ENCODE data around the gene FASN.

FASN gene

DNA sequence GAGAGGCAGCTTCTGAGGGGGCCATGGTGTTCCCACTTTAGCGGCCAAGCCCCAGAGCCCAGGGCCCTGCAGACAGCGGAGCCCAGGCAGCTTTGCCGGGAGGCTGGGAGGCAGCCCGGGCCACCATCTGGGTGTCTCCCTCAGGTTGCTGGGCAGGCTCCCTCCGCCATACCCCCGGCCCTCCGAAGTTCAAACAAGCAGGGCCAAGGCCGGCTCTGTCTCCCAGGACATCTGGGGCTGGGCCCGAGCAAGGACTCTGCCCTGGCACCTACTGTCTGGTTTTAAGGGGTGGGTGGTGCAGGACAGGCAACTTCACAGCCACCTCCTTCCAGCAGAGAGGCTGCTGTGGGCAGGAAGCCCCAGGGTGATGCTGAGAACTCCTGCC is 35.1 kb downstream of the FASN start:
- intact Hi-C loops (cut with DNase I) = no loop called here
- no peak for DNase-seq

- intact Hi-C loops (cut with DNase I) = no loop called here
- no peak for DNase-seq
These were observed 35.7 kb downstream of the FASN start for GRCh38 chr17:82062076-82062983.

- intact Hi-C loops (cut with DNase I) = no loop called here
- DNase-seq = no peak
These were observed 36.8 kb downstream of the FASN start for GRCh38 chr17:82061047-82061925.

DNA sequence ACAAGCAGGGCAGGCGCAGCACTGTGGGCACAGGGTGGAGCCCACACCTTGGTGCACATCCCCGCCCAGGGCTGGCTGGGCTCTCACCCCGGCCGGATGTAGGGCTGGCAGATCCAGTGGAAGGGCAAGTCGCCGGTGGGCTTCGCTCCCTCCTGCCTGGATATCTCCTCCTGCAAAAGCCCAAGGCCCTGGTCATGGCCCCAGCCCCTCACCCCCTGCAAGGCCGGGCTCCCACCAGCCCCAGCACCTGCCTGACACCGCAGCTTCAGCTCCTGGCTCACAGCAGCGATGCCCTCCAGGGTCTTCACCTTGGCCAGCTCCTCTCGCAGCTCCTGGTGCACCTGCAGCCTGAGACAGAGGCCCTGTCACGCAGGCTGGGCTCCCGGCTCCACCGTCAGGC is 37.4 kb downstream of the FASN start:
- DNase-seq = no peak
- intact Hi-C loops (cut with DNase I) = no loop called here

DNA sequence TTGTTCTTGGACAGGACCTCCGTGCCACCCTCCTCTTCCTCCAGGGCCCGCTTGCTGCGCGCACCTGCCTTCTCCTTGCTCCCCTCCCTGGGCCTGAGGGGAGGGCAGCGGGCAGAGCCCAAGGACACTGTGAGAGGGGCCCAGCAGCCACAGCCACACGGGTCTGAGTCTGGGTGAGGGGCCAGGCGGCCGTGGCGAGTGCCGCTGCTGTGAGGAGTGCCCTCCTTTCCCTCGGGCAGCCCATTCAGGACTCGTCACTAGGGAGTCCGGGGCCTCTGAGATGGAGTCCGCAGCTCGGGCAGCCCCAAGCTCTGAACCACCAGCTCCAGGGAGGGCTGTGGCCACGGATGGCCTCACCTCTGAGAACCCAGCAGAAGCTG is 38.0 kb downstream of the FASN start:
- intact Hi-C loops (cut with DNase I) = no loop called here
- no peak for DNase-seq

DNA sequence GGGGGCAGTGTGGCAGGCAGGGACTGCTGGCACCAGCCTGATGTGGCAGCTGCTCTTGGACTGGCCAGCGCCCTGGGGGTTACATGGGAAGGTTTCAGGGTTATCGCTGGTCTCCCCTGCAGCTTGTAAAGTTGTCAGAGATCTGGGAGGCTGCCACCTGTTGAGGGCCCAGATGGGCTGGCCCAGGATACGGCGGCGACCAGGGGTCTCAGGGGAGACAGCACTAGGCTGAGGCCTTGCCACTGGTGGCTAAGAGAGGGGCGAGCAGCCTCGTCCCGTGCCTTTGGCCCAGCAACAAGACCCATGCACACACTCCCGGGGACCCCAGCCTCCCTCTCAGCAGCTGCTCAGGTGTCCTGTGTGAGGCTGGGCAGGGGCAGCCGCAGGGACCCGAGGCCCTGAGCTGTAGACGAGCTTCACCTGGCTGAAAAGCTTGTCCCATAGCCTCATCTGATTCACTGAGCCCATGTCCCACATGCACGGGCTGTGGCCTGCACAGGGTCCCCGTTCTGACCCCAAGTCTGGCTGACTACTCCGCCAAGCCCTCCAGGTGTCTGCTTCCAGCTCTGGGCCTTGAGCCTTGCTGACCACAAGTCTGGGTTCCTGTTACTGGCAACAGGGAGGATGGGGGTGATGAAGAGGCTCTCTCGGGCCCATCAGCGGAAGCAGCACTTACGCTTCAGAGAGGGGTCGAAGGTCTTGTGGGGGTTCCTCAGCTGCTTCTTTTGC is 38.6 kb downstream of the FASN start:
- intact Hi-C loops (cut with DNase I) = loop anchor here (5.0 kb wide), 1 partner anchor 38 kb away; the partner anchor contains the start of gene FASN
- DNase-seq = no peak

GRCh38 chr17:82058855-82059249 is 39.2 kb downstream of the FASN start:
- intact Hi-C loops (cut with DNase I) = loop anchor here (5.0 kb wide), 1 partner anchor 38 kb away; the partner anchor contains the start of gene FASN
- no peak for DNase-seq

DNA sequence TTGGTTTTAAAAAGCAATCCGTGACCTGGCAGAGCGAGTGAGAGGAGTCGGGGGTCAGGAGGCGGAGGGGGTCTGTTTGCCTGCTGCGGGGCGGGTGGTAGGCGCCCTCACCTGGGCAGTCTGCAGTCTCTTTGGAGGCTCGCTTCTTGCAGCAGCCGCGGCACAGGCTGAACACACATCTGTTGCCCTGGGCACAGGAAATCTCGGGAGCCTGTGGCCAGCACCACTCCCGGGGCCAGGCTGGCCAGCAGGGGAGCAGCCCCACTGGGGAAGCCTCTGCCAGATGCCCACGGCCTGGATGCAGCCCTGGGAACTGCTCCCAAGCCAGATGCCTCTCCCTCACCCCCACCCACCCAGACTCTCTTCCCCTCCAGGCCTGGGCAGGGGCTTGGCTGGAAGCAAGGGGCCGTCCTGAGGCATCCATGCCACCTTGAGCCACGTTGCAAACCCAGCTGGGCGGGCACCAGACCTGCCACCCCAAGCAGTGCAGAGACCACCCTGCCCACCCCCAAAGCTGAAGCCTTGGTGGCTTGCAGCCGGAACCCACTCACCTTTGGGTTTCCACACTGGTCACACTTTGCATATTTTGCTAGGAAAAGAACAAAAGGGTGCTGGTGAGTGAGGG is 39.7 kb downstream of the FASN start:
- DNase-seq = no peak
- intact Hi-C loops (cut with DNase I) = loop anchor here (5.0 kb wide), 1 partner anchor 39 kb away; the partner anchor contains the start of gene FASN

GRCh38 chr17:82056729-82057621 is 41.1 kb downstream of the FASN start:
- intact Hi-C loops (cut with DNase I) = loop anchor here (5.0 kb wide), 1 partner anchor 40 kb away; the partner anchor contains the start of gene FASN
- DNase-seq = no peak

- DNase-seq = no peak
- intact Hi-C loops (cut with DNase I) = loop anchor here (5.0 kb wide), 1 partner anchor 41 kb away; the partner anchor contains the start of gene FASN
These were observed 41.9 kb downstream of the FASN start for GRCh38 chr17:82055965-82056728.

- DNase-seq = no peak
- intact Hi-C loops (cut with DNase I) = loop anchor here (5.0 kb wide), 1 partner anchor 42 kb away; the partner anchor contains the start of gene FASN
These were observed 42.7 kb downstream of the FASN start for GRCh38 chr17:82055023-82055964.

DNA sequence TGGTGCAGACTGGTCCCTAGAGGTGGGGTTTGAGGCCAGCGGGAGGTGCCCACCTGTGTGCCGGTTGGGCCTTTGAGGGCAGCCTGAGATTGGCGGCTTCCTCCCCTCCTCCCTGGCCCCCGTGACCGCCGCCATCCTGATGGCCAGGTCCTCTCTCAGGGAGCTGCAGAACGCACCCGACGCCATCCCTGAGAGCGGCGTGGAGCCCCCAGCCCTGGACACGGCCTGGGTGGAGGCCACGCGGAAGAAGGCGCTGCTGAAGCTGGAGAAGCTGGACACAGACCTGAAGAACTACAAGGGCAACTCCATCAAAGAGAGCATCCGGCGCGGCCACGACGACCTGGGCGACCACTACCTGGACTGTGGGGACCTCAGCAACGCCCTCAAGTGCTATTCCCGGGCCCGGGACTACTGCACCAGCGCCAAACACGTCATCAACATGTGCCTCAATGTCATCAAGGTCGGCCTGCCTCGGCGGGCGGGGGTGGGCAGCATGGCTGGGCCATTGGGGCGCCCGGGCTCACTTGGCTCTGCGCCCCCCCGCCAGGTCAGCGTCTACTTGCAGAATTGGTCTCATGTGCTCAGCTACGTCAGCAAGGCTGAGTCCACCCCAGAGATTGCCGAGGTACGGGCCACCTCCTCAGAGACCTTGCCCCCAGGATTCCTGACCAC is 43.5 kb downstream of the FASN start:
- no peak for DNase-seq
- intact Hi-C loops (cut with DNase I) = loop anchor here (5.0 kb wide), 1 partner anchor 43 kb away; the partner anchor contains the start of gene FASN

GRCh38 chr17:82053556-82054263 is 44.3 kb downstream of the FASN start:
- intact Hi-C loops (cut with DNase I) = no loop called here
- no peak for DNase-seq

GRCh38 chr17:82053130-82053529 is 44.9 kb downstream of the FASN start:
- no peak for DNase-seq
- intact Hi-C loops (cut with DNase I) = no loop called here

- no peak for DNase-seq
- intact Hi-C loops (cut with DNase I) = no loop called here
These were observed 45.4 kb downstream of the FASN start for GRCh38 chr17:82052638-82053059.

Measured in head of caudate nucleus (tissue), 42 donors.